HEK293 (cell line): ENCODE results near the gene TFE3.

Experiments used
- BCL11A ChIP-seq: fragments of 450-650 bp; formaldehyde crosslinking; IDR thresholded peaks from 2 replicates; pipeline ENCODE4 v1.5.1; 2016; ENCODE audit warnings: low read depth, missing biosample characterization, missing genetic modification characterization
- GLI4 ChIP-seq: fragments of 450-650 bp; formaldehyde crosslinking; IDR thresholded peaks from 2 replicates; pipeline ENCODE4 v1.5.1; 2016; ENCODE audit warnings: missing biosample characterization, missing genetic modification characterization
- HOXC10 ChIP-seq: sonication (generic); formaldehyde crosslinking; IDR thresholded peaks from 2 replicates; pipeline ENCODE4 v1.8.1; 2023; ENCODE audit warnings: mild to moderate bottlenecking, missing genetic modification reagents
- KLF8 ChIP-seq: fragments of 450-650 bp; formaldehyde crosslinking; IDR thresholded peaks from 2 replicates; pipeline ENCODE4 v1.5.1; 2016; ENCODE audit warnings: missing biosample characterization, missing genetic modification characterization
- MZF1 ChIP-seq: fragments of 450-650 bp; formaldehyde crosslinking; IDR thresholded peaks from 2 replicates; pipeline ENCODE4 v1.5.1; 2017; ENCODE audit warnings: missing biosample characterization, missing genetic modification characterization, borderline replicate concordance
- SALL2 ChIP-seq: fragments of 450-650 bp; formaldehyde crosslinking; IDR thresholded peaks from 2 replicates; pipeline ENCODE4 v1.5.0; 2017; ENCODE audit warnings: missing biosample characterization, mild to moderate bottlenecking, missing genetic modification characterization, borderline replicate concordance
- SP7 ChIP-seq: fragments of 450-650 bp; formaldehyde crosslinking; IDR thresholded peaks from 2 replicates; pipeline ENCODE4 v1.5.1; 2016; ENCODE audit warnings: missing biosample characterization, missing genetic modification characterization
- ZBTB1 ChIP-seq: fragments of 450-650 bp; formaldehyde crosslinking; IDR thresholded peaks from 2 replicates; pipeline ENCODE4 v1.5.1; 2016; ENCODE audit warnings: missing biosample characterization, missing genetic modification characterization
- ZNF146 ChIP-seq: fragments of 450-650 bp; formaldehyde crosslinking; IDR thresholded peaks from 2 replicates; pipeline ENCODE4 v1.5.1; 2016; ENCODE audit warnings: missing biosample characterization, missing genetic modification characterization
- ZNF16 ChIP-seq: fragments of 450-650 bp; formaldehyde crosslinking; IDR thresholded peaks from 2 replicates; pipeline ENCODE4 v1.5.1; 2016; ENCODE audit warnings: low read depth, missing biosample characterization, missing genetic modification characterization
- ZNF174 ChIP-seq: fragments of 450-650 bp; formaldehyde crosslinking; IDR thresholded peaks from 2 replicates; pipeline ENCODE4 v1.5.0; 2017; ENCODE audit warnings: missing biosample characterization, mild to moderate bottlenecking, missing genetic modification characterization
- ZNF175 ChIP-seq: fragments of 450-650 bp; formaldehyde crosslinking; IDR thresholded peaks from 2 replicates; pipeline ENCODE4 v1.5.1; 2016; ENCODE audit warnings: missing biosample characterization, missing genetic modification characterization
- ZNF19 ChIP-seq: fragments of 450-650 bp; formaldehyde crosslinking; IDR thresholded peaks from 2 replicates; pipeline ENCODE4; 2016; ENCODE audit warnings: missing biosample characterization, missing genetic modification characterization, low read depth
- ZNF223 ChIP-seq: fragments of 450-650 bp; formaldehyde crosslinking; IDR thresholded peaks from 2 replicates; pipeline ENCODE4 v1.5.1; 2016; ENCODE audit warnings: missing biosample characterization, missing genetic modification characterization
- ZNF239 ChIP-seq: fragments of 450-650 bp; formaldehyde crosslinking; IDR thresholded peaks from 2 replicates; pipeline ENCODE4 v1.5.1; 2016; ENCODE audit warnings: missing biosample characterization, missing genetic modification characterization
- ZNF274 ChIP-seq, 2 experiments: fragments of 200-500 bp in 1 of 2; fragments of 450-650 bp in 1 of 2; sonication (Bioruptor generic) in 1 of 2; formaldehyde crosslinking in 1 of 2; IDR thresholded peaks; 2 replicates each; pipeline versions ENCODE4 v1.5.1 to v1.6.1; 2014 to 2016; ENCODE audit warnings: borderline replicate concordance in 1 of 2, inconsistent platforms in 1 of 2, low read length in 1 of 2, missing biosample characterization in 1 of 2, missing genetic modification characterization in 1 of 2
- ZNF311 ChIP-seq: fragments of 450-650 bp; formaldehyde crosslinking; IDR thresholded peaks from 2 replicates; pipeline ENCODE4 v1.5.1; 2017; ENCODE audit warnings: missing biosample characterization, missing genetic modification characterization, borderline replicate concordance
- ZNF501 ChIP-seq: fragments of 450-650 bp; formaldehyde crosslinking; IDR thresholded peaks from 2 replicates; pipeline ENCODE4 v1.5.1; 2016; ENCODE audit warnings: missing biosample characterization, missing genetic modification characterization
- ZNF529 ChIP-seq: fragments of 450-650 bp; formaldehyde crosslinking; IDR thresholded peaks from 2 replicates; pipeline ENCODE4 v1.5.1; 2017; ENCODE audit warnings: missing genetic modification characterization, missing biosample characterization; ENCODE audit not compliant: insufficient replicate concordance
- ZNF558 ChIP-seq: fragments of 450-650 bp; formaldehyde crosslinking; IDR thresholded peaks from 2 replicates; pipeline ENCODE4 v1.5.1; 2016; ENCODE audit warnings: missing biosample characterization, missing genetic modification characterization
- ZNF596 ChIP-seq: fragments of 450-650 bp; IDR thresholded peaks from 2 replicates; pipeline ENCODE4 v1.5.0; 2018; ENCODE audit warnings: missing biosample characterization, mild to moderate bottlenecking, missing genetic modification characterization, moderate library complexity
- ZNF629 ChIP-seq: fragments of 450-650 bp; formaldehyde crosslinking; IDR thresholded peaks from 2 replicates; pipeline ENCODE4 v1.5.1; 2017; ENCODE audit warnings: missing biosample characterization, missing genetic modification characterization
- ZNF660 ChIP-seq: fragments of 450-650 bp; IDR thresholded peaks from 2 replicates; pipeline ENCODE4 v1.5.1; 2018; ENCODE audit warnings: missing biosample characterization, mild to moderate bottlenecking, missing genetic modification characterization
- ZNF776 ChIP-seq: fragments of 450-650 bp; formaldehyde crosslinking; IDR thresholded peaks from 2 replicates; pipeline ENCODE4 v1.5.0; 2017; ENCODE audit warnings: missing biosample characterization, missing genetic modification characterization, borderline replicate concordance
- ZNF792 ChIP-seq: fragments of 450-650 bp; formaldehyde crosslinking; IDR thresholded peaks from 2 replicates; pipeline ENCODE4 v1.5.1; 2016; ENCODE audit warnings: missing biosample characterization, missing genetic modification characterization
- ZNF843 ChIP-seq: fragments of 450-650 bp; formaldehyde crosslinking; IDR thresholded peaks from 2 replicates; pipeline ENCODE4 v1.5.1; 2016; ENCODE audit warnings: missing biosample characterization, missing genetic modification characterization
- ZSCAN16 ChIP-seq: fragments of 450-650 bp; formaldehyde crosslinking; IDR thresholded peaks from 2 replicates; pipeline ENCODE4 v1.5.1; 2016; ENCODE audit warnings: missing biosample characterization, missing genetic modification characterization
- TF ChIP-seq, protein P1 (sequence below): fragments of 450-650 bp; formaldehyde crosslinking; IDR thresholded peaks from 2 replicates; pipeline ENCODE4 v1.5.1; 2016; ENCODE audit warnings: missing biosample characterization, missing genetic modification characterization
- TF ChIP-seq, protein P2 (sequence below): IDR thresholded peaks from 2 replicates; pipeline ENCODE4 v1.6.1; 2011; ENCODE audit warnings: mild to moderate bottlenecking, low read depth, low read length, borderline replicate concordance
- TF ChIP-seq, protein P3 (sequence below): fragments of 450-650 bp; formaldehyde crosslinking; IDR thresholded peaks from 2 replicates; pipeline ENCODE4 v1.5.0; 2017; ENCODE audit warnings: missing biosample characterization, missing genetic modification characterization, borderline replicate concordance
- TF ChIP-seq, protein P4 (sequence below): fragments of 450-650 bp; formaldehyde crosslinking; IDR thresholded peaks from 2 replicates; pipeline ENCODE4 v1.5.1; 2016; ENCODE audit warnings: missing biosample characterization, missing genetic modification characterization
- TF ChIP-seq, protein P5 (sequence below): fragments of 450-650 bp; formaldehyde crosslinking; IDR thresholded peaks from 2 replicates; pipeline ENCODE4 v1.5.1; 2016; ENCODE audit warnings: missing biosample characterization, missing genetic modification characterization

The TFE3 gene

DNA sequence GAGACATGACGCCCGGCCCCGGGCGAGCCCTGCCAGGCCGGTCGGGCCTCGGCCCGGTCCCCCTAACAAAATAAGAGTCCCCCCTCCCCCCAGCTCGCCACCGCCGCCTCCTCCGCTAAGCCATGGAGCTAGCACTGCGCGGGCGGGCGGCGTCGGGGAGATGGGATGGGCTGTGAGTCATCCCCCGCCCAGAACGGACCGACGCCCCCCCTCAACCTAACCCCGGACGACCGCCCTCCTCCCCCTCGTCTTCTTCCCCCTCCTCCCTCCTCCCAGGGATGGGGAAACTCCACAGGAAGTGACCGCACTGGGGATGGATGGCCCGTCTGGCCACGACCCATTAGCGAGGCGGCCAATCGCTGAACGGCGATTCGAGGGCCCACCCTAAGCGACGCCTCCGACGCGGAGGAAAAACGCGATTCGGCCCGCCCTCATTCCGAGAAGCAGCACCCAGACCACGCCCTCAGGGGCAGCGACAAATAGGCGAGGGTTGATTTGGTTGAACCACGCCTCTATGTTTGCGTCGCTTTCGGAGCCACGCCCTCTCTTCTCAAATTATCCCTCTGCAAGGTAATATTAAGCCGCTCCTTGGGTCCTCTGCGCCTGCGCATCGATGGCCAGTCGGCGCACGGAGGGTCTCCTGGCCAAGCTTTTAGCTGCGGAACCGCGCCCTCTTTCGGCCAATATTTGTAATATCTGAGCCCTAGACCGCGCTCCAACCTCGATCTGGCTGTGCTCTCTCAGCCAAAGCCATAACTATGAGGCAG lies at the start of gene TFE3 (continued):
- TF ChIP-seq, protein P1, sequence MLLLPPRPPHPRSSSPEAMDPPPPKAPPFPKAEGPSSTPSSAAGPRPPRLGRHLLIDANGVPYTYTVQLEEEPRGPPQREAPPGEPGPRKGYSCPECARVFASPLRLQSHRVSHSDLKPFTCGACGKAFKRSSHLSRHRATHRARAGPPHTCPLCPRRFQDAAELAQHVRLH (tag by site-specific recombination), result no peak
- TF ChIP-seq KLF8, result peak; percentile 82
- TF ChIP-seq, protein P2, sequence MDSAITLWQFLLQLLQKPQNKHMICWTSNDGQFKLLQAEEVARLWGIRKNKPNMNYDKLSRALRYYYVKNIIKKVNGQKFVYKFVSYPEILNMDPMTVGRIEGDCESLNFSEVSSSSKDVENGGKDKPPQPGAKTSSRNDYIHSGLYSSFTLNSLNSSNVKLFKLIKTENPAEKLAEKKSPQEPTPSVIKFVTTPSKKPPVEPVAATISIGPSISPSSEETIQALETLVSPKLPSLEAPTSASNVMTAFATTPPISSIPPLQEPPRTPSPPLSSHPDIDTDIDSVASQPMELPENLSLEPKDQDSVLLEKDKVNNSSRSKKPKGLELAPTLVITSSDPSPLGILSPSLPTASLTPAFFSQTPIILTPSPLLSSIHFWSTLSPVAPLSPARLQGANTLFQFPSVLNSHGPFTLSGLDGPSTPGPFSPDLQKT, result no peak
- TF ChIP-seq BCL11A (tag by site-specific recombination), result peak; percentile 50; the same call in 1 of the 2 replicates
- TF ChIP-seq ZNF274 (IDR thresholded peaks at IDR 0.05; ENCODE audit: low read length), result no peak
- TF ChIP-seq ZNF274 (tag by site-specific recombination; IDR thresholded peaks at IDR 0.05; ENCODE audit: borderline replicate concordance), result no peak
- peak; percentile 47 for TF ChIP-seq ZNF629
- no peak; the same call in 1 of the 2 replicates for TF ChIP-seq ZNF501 (tag by site-specific recombination)
- no peak for TF ChIP-seq ZNF558
- no peak for TF ChIP-seq ZNF311 (tag by site-specific recombination)
- TF ChIP-seq ZNF596 (tag by site-specific recombination), result no peak
- no peak for TF ChIP-seq ZNF660
- no peak for TF ChIP-seq ZNF239
- TF ChIP-seq GLI4 (tag by site-specific recombination), result no peak
- no peak for TF ChIP-seq HOXC10 (CRISPR knock-in tag)
- peak; percentile 44; the same call in 1 of the 2 replicates for TF ChIP-seq ZNF843
- no peak for TF ChIP-seq ZNF792 (tag by site-specific recombination)
- no peak for TF ChIP-seq MZF1 (tag by site-specific recombination)
- TF ChIP-seq ZNF223, result no peak
- TF ChIP-seq ZBTB1 (tag by site-specific recombination), result no peak
- no peak for TF ChIP-seq ZNF19 (tag by site-specific recombination)
- peak; percentile 65; the same call in 1 of the 2 replicates for TF ChIP-seq SP7 (tag by site-specific recombination)
- no peak for TF ChIP-seq ZNF776 (tag by site-specific recombination)
- TF ChIP-seq ZNF146 (tag by site-specific recombination), result no peak; the same call in 1 of the 2 replicates
- TF ChIP-seq, protein P3, sequence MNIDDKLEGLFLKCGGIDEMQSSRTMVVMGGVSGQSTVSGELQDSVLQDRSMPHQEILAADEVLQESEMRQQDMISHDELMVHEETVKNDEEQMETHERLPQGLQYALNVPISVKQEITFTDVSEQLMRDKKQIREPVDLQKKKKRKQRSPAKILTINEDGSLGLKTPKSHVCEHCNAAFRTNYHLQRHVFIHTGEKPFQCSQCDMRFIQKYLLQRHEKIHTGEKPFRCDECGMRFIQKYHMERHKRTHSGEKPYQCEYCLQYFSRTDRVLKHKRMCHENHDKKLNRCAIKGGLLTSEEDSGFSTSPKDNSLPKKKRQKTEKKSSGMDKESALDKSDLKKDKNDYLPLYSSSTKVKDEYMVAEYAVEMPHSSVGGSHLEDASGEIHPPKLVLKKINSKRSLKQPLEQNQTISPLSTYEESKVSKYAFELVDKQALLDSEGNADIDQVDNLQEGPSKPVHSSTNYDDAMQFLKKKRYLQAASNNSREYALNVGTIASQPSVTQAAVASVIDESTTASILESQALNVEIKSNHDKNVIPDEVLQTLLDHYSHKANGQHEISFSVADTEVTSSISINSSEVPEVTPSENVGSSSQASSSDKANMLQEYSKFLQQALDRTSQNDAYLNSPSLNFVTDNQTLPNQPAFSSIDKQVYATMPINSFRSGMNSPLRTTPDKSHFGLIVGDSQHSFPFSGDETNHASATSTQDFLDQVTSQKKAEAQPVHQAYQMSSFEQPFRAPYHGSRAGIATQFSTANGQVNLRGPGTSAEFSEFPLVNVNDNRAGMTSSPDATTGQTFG, result no peak
- TF ChIP-seq, protein P4, sequence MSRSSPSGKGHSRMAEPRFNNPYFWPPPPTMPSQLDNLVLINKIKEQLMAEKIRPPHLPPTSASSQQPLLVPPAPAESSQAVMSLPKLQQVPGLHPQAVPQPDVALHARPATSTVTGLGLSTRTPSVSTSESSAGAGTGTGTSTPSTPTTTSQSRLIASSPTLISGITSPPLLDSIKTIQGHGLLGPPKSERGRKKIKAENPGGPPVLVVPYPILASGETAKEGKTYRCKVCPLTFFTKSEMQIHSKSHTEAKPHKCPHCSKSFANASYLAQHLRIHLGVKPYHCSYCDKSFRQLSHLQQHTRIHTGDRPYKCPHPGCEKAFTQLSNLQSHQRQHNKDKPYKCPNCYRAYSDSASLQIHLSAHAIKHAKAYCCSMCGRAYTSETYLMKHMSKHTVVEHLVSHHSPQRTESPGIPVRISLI (tag by site-specific recombination), result no peak
- no peak for TF ChIP-seq SALL2 (tag by site-specific recombination)
- TF ChIP-seq ZNF175 (tag by site-specific recombination), result no peak
- no peak for TF ChIP-seq ZNF529 (tag by site-specific recombination)
- no peak for TF ChIP-seq ZSCAN16 (tag by site-specific recombination)
- TF ChIP-seq ZNF174 (tag by site-specific recombination), result no peak
- TF ChIP-seq ZNF16, result no peak
- TF ChIP-seq, protein P5, sequence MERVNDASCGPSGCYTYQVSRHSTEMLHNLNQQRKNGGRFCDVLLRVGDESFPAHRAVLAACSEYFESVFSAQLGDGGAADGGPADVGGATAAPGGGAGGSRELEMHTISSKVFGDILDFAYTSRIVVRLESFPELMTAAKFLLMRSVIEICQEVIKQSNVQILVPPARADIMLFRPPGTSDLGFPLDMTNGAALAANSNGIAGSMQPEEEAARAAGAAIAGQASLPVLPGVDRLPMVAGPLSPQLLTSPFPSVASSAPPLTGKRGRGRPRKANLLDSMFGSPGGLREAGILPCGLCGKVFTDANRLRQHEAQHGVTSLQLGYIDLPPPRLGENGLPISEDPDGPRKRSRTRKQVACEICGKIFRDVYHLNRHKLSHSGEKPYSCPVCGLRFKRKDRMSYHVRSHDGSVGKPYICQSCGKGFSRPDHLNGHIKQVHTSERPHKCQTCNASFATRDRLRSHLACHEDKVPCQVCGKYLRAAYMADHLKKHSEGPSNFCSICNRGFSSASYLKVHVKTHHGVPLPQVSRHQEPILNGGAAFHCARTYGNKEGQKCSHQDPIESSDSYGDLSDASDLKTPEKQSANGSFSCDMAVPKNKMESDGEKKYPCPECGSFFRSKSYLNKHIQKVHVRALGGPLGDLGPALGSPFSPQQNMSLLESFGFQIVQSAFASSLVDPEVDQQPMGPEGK (tag by site-specific recombination), result peak; percentile 85
